Upper lobe of left lung (tissue), 6 donors: ENCODE measurements around the gene MC1R. TPM values are rescaled to one million over a fixed set of nuclear protein-coding genes. Genes with fewer than 3 reads are reported as not detected.

Experiments
- ATAC-seq, 2 donors: fragments of 200-7000 bp; cut with Tn5 transposase; one replicate each; pipeline ENCODE4 v1.9.1; 2022; ENCODE audit warnings: mild to moderate bottlenecking in 2 of 2, moderate library complexity in 2 of 2; ENCODE audit not compliant: low FRiP score in 2 of 2
- DNase-seq, 2 donors: peaks; one replicate each; pipeline ENCODE4 v3.0.0-alpha.2; 2019 to 2020
- H3K27ac ChIP-seq, 4 donors: fragments of 200-600 bp; sonication (generic); one replicate each; pipeline ENCODE4 v1.5.1; 2016 to 2019
- H3K27me3 ChIP-seq, 4 donors: fragments of 200-600 bp; sonication (generic); one replicate each; pipeline ENCODE4 v1.5.1; 2017 to 2019
- H3K36me3 ChIP-seq, 4 donors: fragments of 200-600 bp; sonication (generic); one replicate each; pipeline ENCODE4 v1.5.1; 2016 to 2019
- H3K4me1 ChIP-seq, 4 donors: fragments of 200-600 bp; sonication (generic); one replicate each; pipeline ENCODE4 v1.5.1; 2018 to 2019
- H3K4me3 ChIP-seq, 4 donors: fragments of 200-600 bp; sonication (generic); one replicate each; pipeline ENCODE4 v1.5.1; 2017 to 2019; ENCODE audit warnings: mild to moderate bottlenecking in 2 of 4, moderate library complexity in 1 of 4
- H3K9me3 ChIP-seq, 4 donors: fragments of 200-600 bp; sonication (generic); one replicate each; pipeline ENCODE4 v1.5.1; 2018 to 2019
- CTCF ChIP-seq, 6 experiments: fragments of 450-650 bp in 4 of 6; fragments of 200-600 bp in 2 of 6; sonication (generic) in 2 of 6; IDR thresholded peaks; one replicate each; pipeline ENCODE4 v1.5.1; 2016 to 2019; ENCODE audit warnings: antibody characterized with exemption in 6 of 6
- EP300 ChIP-seq, 4 donors: sonication (generic); formaldehyde crosslinking; IDR thresholded peaks; one replicate each; pipeline ENCODE4 v1.5.1; 2017; ENCODE audit warnings: antibody characterized with exemption in 4 of 4, control low read depth in 2 of 4
- POLR2A ChIP-seq, 4 donors: fragments of 450-650 bp; IDR thresholded peaks; one replicate each; pipeline ENCODE4 v1.5.1; 2016 to 2017; ENCODE audit warnings: antibody characterized with exemption in 4 of 4, mild to moderate bottlenecking in 2 of 4
- POLR2AphosphoS5 ChIP-seq, 2 donors: sonication (generic); formaldehyde crosslinking; IDR thresholded peaks; one replicate each; pipeline ENCODE4 v1.5.1; 2017; ENCODE audit warnings: antibody characterized with exemption in 2 of 2
- WGBS, 2 donors: methylation state at CpG; one replicate each; pipeline ENCODE4 v1.1.5; 2017 to 2018; 5-methylcytosine and 5-hydroxymethylcytosine counted together
- total RNA-seq, 6 donors: library from RNA; depleted of rRNA in 4 of 6; stranded (reverse); fragments of >200 nt in 4 of 6; gene quantifications; one replicate each; pipeline versions ENCODE4 v1.1.0 to v1.2.1, GENCODE V29; 2016 to 2021
- donor health status: DM: no; HTN: no; CAD: no; lungs with moderate emphysema.
- donor health status: DM: no; HTN: yes; CAD: no; lungs with severe emphysema.

Gene MC1R
- total RNA-seq, 6 donors from 2014 or later: 4.9 to 44.0 (median 7.0) TPM

- peak overlapping the region; percentile 51 to 77 (median 73) for H3K27ac ChIP-seq
- H3K36me3 ChIP-seq: peaks cover 0 to 67% (median 33%) of the 10 kb centered on the region in 4 donors
- ATAC-seq (peak in 1 of 2 donors; percentile 2), DNase-seq (no peak)
- WGBS, 2 donors: 79 to 81% methylated on average over 14 to 23 of the region's 23 CpGs
- no peaks in the 10 kb centered on the region for H3K27me3 ChIP-seq
- H3K9me3 ChIP-seq: no peaks in the 10 kb centered on the region
- H3K4me1 ChIP-seq: peaks cover 0 to 6% (median 2%) of the 10 kb centered on the region in 4 donors
- H3K4me3 ChIP-seq: peak overlapping the region in 3 of 4 donors; percentile 18 to 33 (median 22)
- peak in 1 of 4 donors; percentile 9 for TF ChIP-seq POLR2A (IDR thresholded peaks at IDR 0.05)
- no peak for TF ChIP-seq CTCF (IDR thresholded peaks at IDR 0.05)
- TF ChIP-seq EP300 (IDR thresholded peaks at IDR 0.05): no peak
- TF ChIP-seq POLR2AphosphoS5 (IDR thresholded peaks at IDR 0.05): no peak
These were observed 38.6 kb downstream of the MC1R start for GRCh38 chr16:89957216-89957785.

GRCh38 chr16:89958068-89958467 lies 39.4 kb downstream of the MC1R start:
- Histone ChIP-seq H3K27ac (peak overlapping the region in 2 of 4 donors; percentile 73), H3K36me3 (peaks cover 0 to 72% (median 33%) of the 10 kb centered on the region in 4 donors), H3K4me1 (peaks cover 0 to 6% (median 2%) of the 10 kb centered on the region in 4 donors), H3K4me3 (peak overlapping the region in 2 of 4 donors; percentile 18 to 33), H3K9me3 (no peaks in the 10 kb centered on the region), H3K27me3 (no peaks in the 10 kb centered on the region)
- ATAC-seq (peak; percentile 73 to 76), DNase-seq (peak in 1 of 2 donors; percentile 33)
- 90 to 95% methylated on average over 1 to 7 of the region's 7 CpGs for WGBS, 2 donors
- no peak for TF ChIP-seq EP300 (IDR thresholded peaks at IDR 0.05)
- TF ChIP-seq CTCF (IDR thresholded peaks at IDR 0.05): no peak
- no peak for TF ChIP-seq POLR2A (IDR thresholded peaks at IDR 0.05)
- TF ChIP-seq POLR2AphosphoS5 (IDR thresholded peaks at IDR 0.05): no peak

- H3K36me3 ChIP-seq: peaks cover 0 to 77% (median 34%) of the 10 kb centered on the region in 4 donors
- WGBS, 2 donors: 95 to 97% methylated on average over 10 of the region's 10 CpGs
These were observed 39.9 kb downstream of the MC1R start for GRCh38 chr16:89958596-89958995.

GRCh38 chr16:89960966-89961365 lies 42.3 kb downstream of the MC1R start:
- DNase-seq (no peak), ATAC-seq (no peak)
- Histone ChIP-seq H3K4me1 (peaks cover 0 to 6% (median 2%) of the 10 kb centered on the region in 4 donors), H3K27me3 (no peaks in the 10 kb centered on the region), H3K36me3 (peaks cover 0 to 92% (median 37%) of the 10 kb centered on the region in 4 donors), H3K9me3 (no peaks in the 10 kb centered on the region), H3K4me3 (no peak overlapping the region), H3K27ac (no peak overlapping the region)
- 97 to 99% methylated on average over 12 to 13 of the region's 13 CpGs for WGBS, 2 donors
- TF ChIP-seq CTCF (IDR thresholded peaks at IDR 0.05) (no peak), POLR2AphosphoS5 (IDR thresholded peaks at IDR 0.05) (no peak), POLR2A (IDR thresholded peaks at IDR 0.05) (no peak), EP300 (IDR thresholded peaks at IDR 0.05) (no peak)

More at GRCh38 chr16:89958596-89958995, 39.9 kb downstream of the MC1R start:
- no peak overlapping the region for H3K4me3 ChIP-seq
- TF ChIP-seq POLR2A (IDR thresholded peaks at IDR 0.05) (no peak), EP300 (IDR thresholded peaks at IDR 0.05) (no peak), POLR2AphosphoS5 (IDR thresholded peaks at IDR 0.05) (no peak), CTCF (IDR thresholded peaks at IDR 0.05) (no peak)
- H3K9me3 ChIP-seq: no peaks in the 10 kb centered on the region
- H3K27ac ChIP-seq: no peak overlapping the region
- no peak for ATAC-seq
- DNase-seq: no peak
- peaks cover 0 to 6% (median 2%) of the 10 kb centered on the region in 4 donors for H3K4me1 ChIP-seq
- H3K27me3 ChIP-seq: no peaks in the 10 kb centered on the region
